ENCODE measurements around the gene FAR2. TPM values are rescaled to one million over a fixed set of nuclear protein-coding genes. Genes with fewer than 3 reads are reported as not detected.
"Not testable (repeated sequence)": the region's sequence is repeated elsewhere in the genome, so short reads cannot be mapped to it uniquely, and the experiment has no call there.

Gene FAR2
- total and polyA plus RNA-seq, 4 donors: 1.9 to 12.2 (median 9.9) TPM

GRCh38 chr12:29132316-29132715, 16.8 kb upstream of the FAR2 start:
- WGBS, 2 donors: 88 to 89% methylated on average over 6 of the region's 6 CpGs
- H3K4me1 ChIP-seq (ENCODE audit: control insufficient read depth in 1 of 2, insufficient read depth in 2 of 2, low read length in 2 of 2): no peaks in the 10 kb centered on the region
- no peaks in the 10 kb centered on the region for H3K36me3 ChIP-seq (ENCODE audit: control insufficient read depth in 1 of 2, insufficient read depth in 2 of 2, low read length in 1 of 2)
- no peak overlapping the region for H3K27ac ChIP-seq (ENCODE audit: low read depth in 1 of 2, low read length in 2 of 2)
- ATAC-seq (ENCODE audit: low FRiP score): no peak
- intact Hi-C loops (cut with DNase I): no loop called here
- H3K27me3 ChIP-seq (ENCODE audit: control insufficient read depth in 1 of 2, insufficient read depth in 2 of 2, low read length in 1 of 2): no peaks in the 10 kb centered on the region
- DNase-seq: no peak
- H3K9me3 ChIP-seq (ENCODE audit: control insufficient read depth, low read length): no peaks in the 10 kb centered on the region
- no peak overlapping the region for H3K4me3 ChIP-seq (ENCODE audit: low read length in 2 of 2)

GRCh38 chr12:29133181-29133580, 15.9 kb upstream of the FAR2 start:
- Histone ChIP-seq H3K4me3 (ENCODE audit: low read length in 2 of 2) (no peak overlapping the region), H3K27me3 (ENCODE audit: control insufficient read depth in 1 of 2, insufficient read depth in 2 of 2, low read length in 1 of 2) (no peaks in the 10 kb centered on the region), H3K4me1 (ENCODE audit: control insufficient read depth in 1 of 2, insufficient read depth in 2 of 2, low read length in 2 of 2) (no peaks in the 10 kb centered on the region), H3K36me3 (ENCODE audit: control insufficient read depth in 1 of 2, insufficient read depth in 2 of 2, low read length in 1 of 2) (no peaks in the 10 kb centered on the region), H3K9me3 (ENCODE audit: control insufficient read depth, low read length) (no peaks in the 10 kb centered on the region), H3K27ac (ENCODE audit: low read depth in 1 of 2, low read length in 2 of 2) (no peak overlapping the region)
- ATAC-seq (ENCODE audit: low FRiP score) (no peak), DNase-seq (no peak)
- 25 to 37% methylated on average over 2 of the region's 2 CpGs for WGBS, 2 donors
- intact Hi-C loops (cut with DNase I): no loop called here

GRCh38 chr12:29133680-29134079, 15.4 kb upstream of the FAR2 start:
- no peak for DNase-seq
- no peaks in the 10 kb centered on the region for H3K9me3 ChIP-seq (ENCODE audit: control insufficient read depth, low read length)
- ATAC-seq (ENCODE audit: low FRiP score): no peak
- H3K4me3 ChIP-seq (ENCODE audit: low read length in 2 of 2): no peak overlapping the region
- 53 to 77% methylated on average over 4 of the region's 4 CpGs for WGBS, 2 donors
- intact Hi-C loops (cut with DNase I): no loop called here
- H3K4me1 ChIP-seq (ENCODE audit: control insufficient read depth in 1 of 2, insufficient read depth in 2 of 2, low read length in 2 of 2): no peaks in the 10 kb centered on the region
- no peak overlapping the region for H3K27ac ChIP-seq (ENCODE audit: low read depth in 1 of 2, low read length in 2 of 2)
- no peaks in the 10 kb centered on the region for H3K27me3 ChIP-seq (ENCODE audit: control insufficient read depth in 1 of 2, insufficient read depth in 2 of 2, low read length in 1 of 2)
- H3K36me3 ChIP-seq (ENCODE audit: control insufficient read depth in 1 of 2, insufficient read depth in 2 of 2, low read length in 1 of 2): no peaks in the 10 kb centered on the region

GRCh38 chr12:29138256-29138655, 10.8 kb upstream of the FAR2 start:
- intact Hi-C loops (cut with DNase I); DNase-seq; H3K4me3 ChIP-seq (ENCODE audit: low read length in 2 of 2); H3K9me3 ChIP-seq (ENCODE audit: control insufficient read depth, low read length); H3K4me1 ChIP-seq (ENCODE audit: control insufficient read depth in 1 of 2, insufficient read depth in 2 of 2, low read length in 2 of 2); H3K27me3 ChIP-seq (ENCODE audit: control insufficient read depth in 1 of 2, insufficient read depth in 2 of 2, low read length in 1 of 2); H3K36me3 ChIP-seq (ENCODE audit: control insufficient read depth in 1 of 2, insufficient read depth in 2 of 2, low read length in 1 of 2); ATAC-seq (ENCODE audit: low FRiP score); H3K27ac ChIP-seq (ENCODE audit: low read depth in 1 of 2, low read length in 2 of 2): not testable (repeated sequence)
- WGBS, 2 donors: 88 to 89% methylated on average over 3 of the region's 3 CpGs

GRCh38 chr12:29138855-29139254, 10.2 kb upstream of the FAR2 start:
- H3K9me3 ChIP-seq (ENCODE audit: control insufficient read depth, low read length); H3K36me3 ChIP-seq (ENCODE audit: control insufficient read depth in 1 of 2, insufficient read depth in 2 of 2, low read length in 1 of 2); H3K27me3 ChIP-seq (ENCODE audit: control insufficient read depth in 1 of 2, insufficient read depth in 2 of 2, low read length in 1 of 2); DNase-seq; H3K4me3 ChIP-seq (ENCODE audit: low read length in 2 of 2); intact Hi-C loops (cut with DNase I); H3K27ac ChIP-seq (ENCODE audit: low read depth in 1 of 2, low read length in 2 of 2); ATAC-seq (ENCODE audit: low FRiP score); H3K4me1 ChIP-seq (ENCODE audit: control insufficient read depth in 1 of 2, insufficient read depth in 2 of 2, low read length in 2 of 2): not testable (repeated sequence)
- 82 to 84% methylated on average over 4 of the region's 4 CpGs for WGBS, 2 donors

GRCh38 chr12:29145372-29146170, 3.5 kb upstream of the FAR2 start:
- H3K27ac ChIP-seq (ENCODE audit: low read depth in 1 of 2, low read length in 2 of 2): no peak overlapping the region
- no peaks in the 10 kb centered on the region for H3K9me3 ChIP-seq (ENCODE audit: control insufficient read depth, low read length)
- ATAC-seq (ENCODE audit: low FRiP score): no peak
- no peaks in the 10 kb centered on the region for H3K27me3 ChIP-seq (ENCODE audit: control insufficient read depth in 1 of 2, insufficient read depth in 2 of 2, low read length in 1 of 2)
- H3K4me1 ChIP-seq (ENCODE audit: control insufficient read depth in 1 of 2, insufficient read depth in 2 of 2, low read length in 2 of 2): no peaks in the 10 kb centered on the region
- whole genome bisulfite sequencing, 2 donors: 89 to 94% methylated on average over 14 of the region's 14 CpGs
- no peak for DNase-seq
- intact Hi-C loops (cut with DNase I): no loop called here
- H3K4me3 ChIP-seq (ENCODE audit: low read length in 2 of 2): no peak overlapping the region
- no peaks in the 10 kb centered on the region for H3K36me3 ChIP-seq (ENCODE audit: control insufficient read depth in 1 of 2, insufficient read depth in 2 of 2, low read length in 1 of 2)

GRCh38 chr12:29146196-29146595, 2.9 kb upstream of the FAR2 start:
- ATAC-seq (ENCODE audit: low FRiP score) (no peak), DNase-seq (no peak)
- intact Hi-C loops (cut with DNase I): no loop called here
- no peaks in the 10 kb centered on the region for H3K4me1 ChIP-seq (ENCODE audit: control insufficient read depth in 1 of 2, insufficient read depth in 2 of 2, low read length in 2 of 2)
- no peaks in the 10 kb centered on the region for H3K27me3 ChIP-seq (ENCODE audit: control insufficient read depth in 1 of 2, insufficient read depth in 2 of 2, low read length in 1 of 2)
- H3K9me3 ChIP-seq (ENCODE audit: control insufficient read depth, low read length): no peaks in the 10 kb centered on the region
- no peak overlapping the region for H3K27ac ChIP-seq (ENCODE audit: low read depth in 1 of 2, low read length in 2 of 2)
- H3K4me3 ChIP-seq (ENCODE audit: low read length in 2 of 2): no peak overlapping the region
- no peaks in the 10 kb centered on the region for H3K36me3 ChIP-seq (ENCODE audit: control insufficient read depth in 1 of 2, insufficient read depth in 2 of 2, low read length in 1 of 2)

- DNase-seq: peak in 1 of 2 donors; percentile 55
Observed at GRCh38 chr12:29147731-29148595, 1.1 kb upstream of the FAR2 start.

GRCh38 chr12:29148596-29148910, 525 bp upstream of the FAR2 start:
- Histone ChIP-seq H3K4me3 (ENCODE audit: low read length in 2 of 2) (peak overlapping the region; percentile 21 to 37), H3K36me3 (ENCODE audit: control insufficient read depth in 1 of 2, insufficient read depth in 2 of 2, low read length in 1 of 2) (no peaks in the 10 kb centered on the region), H3K4me1 (ENCODE audit: control insufficient read depth in 1 of 2, insufficient read depth in 2 of 2, low read length in 2 of 2) (no peaks in the 10 kb centered on the region), H3K27me3 (ENCODE audit: control insufficient read depth in 1 of 2, insufficient read depth in 2 of 2, low read length in 1 of 2) (no peaks in the 10 kb centered on the region), H3K27ac (ENCODE audit: low read depth in 1 of 2, low read length in 2 of 2) (no peak overlapping the region), H3K9me3 (ENCODE audit: control insufficient read depth, low read length) (no peaks in the 10 kb centered on the region)
- WGBS, 2 donors: 1 to 2% methylated on average over 10 of the region's 10 CpGs
- ATAC-seq (ENCODE audit: low FRiP score): peak; percentile 33
- no peak for DNase-seq
- intact Hi-C loops (cut with DNase I): no loop called here

More at GRCh38 chr12:29147731-29148595, 1.1 kb upstream of the FAR2 start:
- intact Hi-C loops (cut with DNase I): no loop called here
- 16 to 22% methylated on average over 14 of the region's 14 CpGs for WGBS, 2 donors
- H3K27ac ChIP-seq (ENCODE audit: low read depth in 1 of 2, low read length in 2 of 2): no peak overlapping the region
- no peaks in the 10 kb centered on the region for H3K36me3 ChIP-seq (ENCODE audit: control insufficient read depth in 1 of 2, insufficient read depth in 2 of 2, low read length in 1 of 2)
- no peaks in the 10 kb centered on the region for H3K9me3 ChIP-seq (ENCODE audit: control insufficient read depth, low read length)
- H3K4me3 ChIP-seq (ENCODE audit: low read length in 2 of 2): peak overlapping the region in 1 of 2 donors; percentile 37
- no peaks in the 10 kb centered on the region for H3K4me1 ChIP-seq (ENCODE audit: control insufficient read depth in 1 of 2, insufficient read depth in 2 of 2, low read length in 2 of 2)
- H3K27me3 ChIP-seq (ENCODE audit: control insufficient read depth in 1 of 2, insufficient read depth in 2 of 2, low read length in 1 of 2): no peaks in the 10 kb centered on the region
- ATAC-seq (ENCODE audit: low FRiP score): no peak
